ENCODE measurements around the gene NPRL2.
"Not testable (repeated sequence)": the region's sequence is repeated elsewhere in the genome, so short reads cannot be mapped to it uniquely, and the experiment has no call there.

The NPRL2 gene

DNA sequence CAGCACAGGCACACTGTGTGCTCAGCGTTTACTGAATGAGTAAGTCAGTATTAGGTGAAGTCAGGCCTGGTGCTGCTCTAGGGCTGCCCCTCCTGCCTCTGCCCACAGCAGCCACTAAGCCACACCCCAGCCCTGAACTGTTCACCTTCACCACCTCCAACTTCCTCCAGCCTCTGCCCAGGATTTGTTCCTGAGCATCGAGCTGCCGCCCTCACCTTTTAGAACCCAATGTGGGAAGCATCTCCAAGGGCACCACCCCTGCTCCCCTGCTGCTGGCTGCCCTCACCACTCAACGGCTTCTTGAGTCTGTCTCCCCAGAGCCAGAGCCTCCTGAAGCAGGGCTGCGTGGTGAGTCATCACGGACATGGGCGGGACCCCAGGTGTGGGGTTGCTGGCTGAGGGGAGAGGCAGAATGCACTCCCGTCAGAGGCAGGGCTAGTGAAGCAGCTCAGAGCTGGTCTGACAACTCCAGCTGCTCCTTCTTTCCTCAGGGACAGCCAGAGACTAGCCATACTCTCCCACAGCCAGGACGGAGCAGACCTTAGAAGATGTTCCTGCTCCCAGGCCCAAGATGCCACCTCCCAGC lies 33.8 kb downstream of the NPRL2 start:
- no peak overlapping the region for H3K4me2 ChIP-seq (ENCODE audit: low read depth, low read length)
- H3K27ac ChIP-seq (ENCODE audit: low read length): 0 out of 2 replicates have a peak overlapping the region, but pooled peaks have one; percentile 7

DNA sequence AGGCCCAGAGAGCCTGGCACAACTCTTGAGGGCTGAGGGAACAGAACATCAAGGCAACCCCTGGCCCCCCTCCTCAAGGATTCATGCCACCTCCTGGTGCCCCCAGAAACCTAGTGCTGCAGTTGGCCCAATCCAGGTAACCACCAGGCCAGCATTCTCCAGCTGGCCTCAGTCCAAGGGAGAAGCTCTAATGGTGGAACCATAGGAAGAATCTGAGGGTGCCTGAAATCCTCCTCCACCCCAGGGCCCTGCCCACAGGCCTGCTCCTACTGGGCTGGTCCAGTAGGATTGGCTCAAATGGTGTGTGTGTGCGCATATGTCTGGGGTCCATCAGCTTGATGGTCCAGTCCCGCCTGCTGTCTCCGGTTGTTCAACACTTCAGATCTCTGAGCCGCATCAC lies 35.8 kb downstream of the NPRL2 start:
- Histone ChIP-seq H3K9me2 (replicated peaks; ENCODE audit: insufficient read depth, low read length) (no peaks in the 10 kb centered on the region), H3K36me3 (replicated peaks; ENCODE audit: insufficient read depth, low read length) (no peaks in the 10 kb centered on the region), H3K9me3 (replicated peaks; ENCODE audit: insufficient read depth, low read length) (no peaks in the 10 kb centered on the region), H3F3A (ENCODE audit: insufficient read depth, low read length) (no peaks in the 10 kb centered on the region), H3K79me2 (ENCODE audit: low read length) (peaks cover 4% of the 10 kb centered on the region; the same call in 1 of the 2 replicates), H3K27ac (ENCODE audit: low read length) (no peak overlapping the region), H3K4me1 (ENCODE audit: low read length) (0 out of 2 replicates have a peak, but pooled peaks cover 5% of the 10 kb centered on the region), H2AFZ (ENCODE audit: low read length) (no peak overlapping the region), H3K27me3 (replicated peaks; ENCODE audit: insufficient read depth, low read length) (no peaks in the 10 kb centered on the region), H3K4me2 (ENCODE audit: low read depth, low read length) (no peak overlapping the region), H3K9ac (ENCODE audit: low read length) (no peak overlapping the region), H4K20me1 (ENCODE audit: insufficient read depth, low read length) (no peaks in the 10 kb centered on the region), H3K4me3 (ENCODE audit: low read length) (no peak overlapping the region)
- TF ChIP-seq, protein P1, sequence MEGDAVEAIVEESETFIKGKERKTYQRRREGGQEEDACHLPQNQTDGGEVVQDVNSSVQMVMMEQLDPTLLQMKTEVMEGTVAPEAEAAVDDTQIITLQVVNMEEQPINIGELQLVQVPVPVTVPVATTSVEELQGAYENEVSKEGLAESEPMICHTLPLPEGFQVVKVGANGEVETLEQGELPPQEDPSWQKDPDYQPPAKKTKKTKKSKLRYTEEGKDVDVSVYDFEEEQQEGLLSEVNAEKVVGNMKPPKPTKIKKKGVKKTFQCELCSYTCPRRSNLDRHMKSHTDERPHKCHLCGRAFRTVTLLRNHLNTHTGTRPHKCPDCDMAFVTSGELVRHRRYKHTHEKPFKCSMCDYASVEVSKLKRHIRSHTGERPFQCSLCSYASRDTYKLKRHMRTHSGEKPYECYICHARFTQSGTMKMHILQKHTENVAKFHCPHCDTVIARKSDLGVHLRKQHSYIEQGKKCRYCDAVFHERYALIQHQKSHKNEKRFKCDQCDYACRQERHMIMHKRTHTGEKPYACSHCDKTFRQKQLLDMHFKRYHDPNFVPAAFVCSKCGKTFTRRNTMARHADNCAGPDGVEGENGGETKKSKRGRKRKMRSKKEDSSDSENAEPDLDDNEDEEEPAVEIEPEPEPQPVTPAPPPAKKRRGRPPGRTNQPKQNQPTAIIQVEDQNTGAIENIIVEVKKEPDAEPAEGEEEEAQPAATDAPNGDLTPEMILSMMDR (IDR thresholded peaks at IDR 0.05; ENCODE audit: low read length): no peak
- no peak for TF ChIP-seq EZH2phosphoT487 (IDR thresholded peaks at IDR 0.05; ENCODE audit: low read length)
- TF ChIP-seq EZH2 (optimal IDR thresholded peaks at IDR 0.05; ENCODE audit: low read depth, low read length): no peak
- DNase-seq: no peak

More for the DNA sequence above, 33.8 kb downstream of the NPRL2 start:
- no peak overlapping the region for H3K4me3 ChIP-seq (ENCODE audit: low read length)
- DNase-seq: no peak
- H3K36me3 ChIP-seq (replicated peaks; ENCODE audit: insufficient read depth, low read length): no peaks in the 10 kb centered on the region
- no peaks in the 10 kb centered on the region for H3K9me3 ChIP-seq (replicated peaks; ENCODE audit: insufficient read depth, low read length)
- H4K20me1 ChIP-seq (ENCODE audit: insufficient read depth, low read length): no peaks in the 10 kb centered on the region
- TF ChIP-seq, protein P1 (IDR thresholded peaks at IDR 0.05; ENCODE audit: low read length): no peak
- TF ChIP-seq EZH2phosphoT487 (IDR thresholded peaks at IDR 0.05; ENCODE audit: low read length) (no peak), EZH2 (optimal IDR thresholded peaks at IDR 0.05; ENCODE audit: low read depth, low read length) (no peak)
- no peak overlapping the region for H2AFZ ChIP-seq (ENCODE audit: low read length)
- H3K27me3 ChIP-seq (replicated peaks; ENCODE audit: insufficient read depth, low read length): no peaks in the 10 kb centered on the region
- no peaks in the 10 kb centered on the region for H3F3A ChIP-seq (ENCODE audit: insufficient read depth, low read length)
- H3K9me2 ChIP-seq (replicated peaks; ENCODE audit: insufficient read depth, low read length): no peaks in the 10 kb centered on the region
- 0 out of 2 replicates have a peak, but pooled peaks cover 8% of the 10 kb centered on the region for H3K4me1 ChIP-seq (ENCODE audit: low read length)
- H3K79me2 ChIP-seq (ENCODE audit: low read length): peaks cover 12% of the 10 kb centered on the region; the same call in 1 of the 2 replicates
- no peak overlapping the region for H3K9ac ChIP-seq (ENCODE audit: low read length)

DNA sequence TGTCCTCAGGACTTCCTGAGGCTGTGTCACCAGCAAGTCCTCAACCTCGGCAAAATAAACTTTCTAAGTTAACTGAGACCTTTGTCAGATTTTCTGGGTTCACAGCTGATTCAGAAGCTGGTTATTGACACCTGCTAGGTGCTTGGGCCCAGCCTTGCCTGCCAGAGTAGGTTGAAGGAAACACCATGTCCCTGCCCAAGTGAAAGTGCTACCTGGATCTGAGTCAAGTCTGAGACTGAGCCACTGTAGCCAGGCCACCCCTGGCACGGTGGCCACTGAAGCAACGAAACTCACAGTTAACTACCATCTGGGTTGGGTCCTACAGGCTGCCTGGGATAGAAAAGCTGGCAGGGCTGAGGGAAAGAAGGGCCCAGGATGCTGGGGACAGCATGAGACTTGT lies 36.2 kb downstream of the NPRL2 start:
- Histone ChIP-seq H3K9me3 (replicated peaks; ENCODE audit: insufficient read depth, low read length) (no peaks in the 10 kb centered on the region), H4K20me1 (ENCODE audit: insufficient read depth, low read length) (no peaks in the 10 kb centered on the region), H3K9me2 (replicated peaks; ENCODE audit: insufficient read depth, low read length) (no peaks in the 10 kb centered on the region), H3K27ac (ENCODE audit: low read length) (no peak overlapping the region), H3K36me3 (replicated peaks; ENCODE audit: insufficient read depth, low read length) (no peaks in the 10 kb centered on the region), H3K9ac (ENCODE audit: low read length) (no peak overlapping the region), H3F3A (ENCODE audit: insufficient read depth, low read length) (0 out of 2 replicates have a peak, but pooled peaks cover 3% of the 10 kb centered on the region), H3K27me3 (replicated peaks; ENCODE audit: insufficient read depth, low read length) (no peaks in the 10 kb centered on the region), H3K79me2 (ENCODE audit: low read length) (no peaks in the 10 kb centered on the region), H2AFZ (ENCODE audit: low read length) (no peak overlapping the region), H3K4me3 (ENCODE audit: low read length) (no peak overlapping the region), H3K4me1 (ENCODE audit: low read length) (0 out of 2 replicates have a peak, but pooled peaks cover 5% of the 10 kb centered on the region), H3K4me2 (ENCODE audit: low read depth, low read length) (no peak overlapping the region)
- DNase-seq: no peak
- TF ChIP-seq, protein P1 (IDR thresholded peaks at IDR 0.05; ENCODE audit: low read length): no peak
- no peak for TF ChIP-seq EZH2 (optimal IDR thresholded peaks at IDR 0.05; ENCODE audit: low read depth, low read length)
- no peak for TF ChIP-seq EZH2phosphoT487 (IDR thresholded peaks at IDR 0.05; ENCODE audit: low read length)

DNA sequence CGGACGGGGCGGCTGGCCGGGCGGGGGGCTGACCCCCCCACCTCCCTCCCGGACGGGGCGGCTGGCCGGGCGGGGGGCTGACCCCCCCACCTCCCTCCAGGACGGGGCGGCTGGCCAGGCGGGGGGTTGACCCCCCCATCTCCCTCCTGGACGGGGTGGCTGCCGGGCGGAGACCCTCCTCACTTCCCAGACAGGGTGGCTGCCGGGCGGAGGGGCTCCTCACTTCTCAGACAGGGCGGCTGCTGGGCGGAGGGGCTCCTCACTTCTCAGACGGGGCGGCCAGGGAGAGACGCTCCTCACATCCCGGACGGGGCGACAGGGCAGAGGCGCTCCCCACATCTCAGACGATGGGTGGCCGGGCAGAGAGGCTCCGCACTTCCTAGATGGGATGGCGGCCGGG lies 38.5 kb downstream of the NPRL2 start:
- not testable (repeated sequence) for H2AFZ ChIP-seq (ENCODE audit: low read length); H3K36me3 ChIP-seq (replicated peaks; ENCODE audit: insufficient read depth, low read length); H3K79me2 ChIP-seq (ENCODE audit: low read length); H3K4me3 ChIP-seq (ENCODE audit: low read length); H4K20me1 ChIP-seq (ENCODE audit: insufficient read depth, low read length); H3K9ac ChIP-seq (ENCODE audit: low read length); H3K27me3 ChIP-seq (replicated peaks; ENCODE audit: insufficient read depth, low read length); H3K4me2 ChIP-seq (ENCODE audit: low read depth, low read length); H3K9me2 ChIP-seq (replicated peaks; ENCODE audit: insufficient read depth, low read length); H3F3A ChIP-seq (ENCODE audit: insufficient read depth, low read length); H3K9me3 ChIP-seq (replicated peaks; ENCODE audit: insufficient read depth, low read length); DNase-seq; H3K4me1 ChIP-seq (ENCODE audit: low read length); H3K27ac ChIP-seq (ENCODE audit: low read length)

Measured in MM.1S (cell line).